ENCODE results near the gene AFMID. TPM values are rescaled to one million over a fixed set of nuclear protein-coding genes. Genes with fewer than 3 reads are reported as not detected.

Gene AFMID
- total RNA-seq, 2 donors from 2014 or later, result 17.0 to 49.7 TPM

- H3K4me3 Mint-ChIP-seq, result peak overlapping the region; percentile 75
These were observed 7.1 kb upstream of the AFMID start for GRCh38 chr17:78180083-78180482.

GRCh38 chr17:78180508-78180907 lies 6.7 kb upstream of the AFMID start:
- H3K4me1 Mint-ChIP-seq (ENCODE audit: low read depth in 2 of 2), result peaks cover 22 to 23% of the 10 kb centered on the region in 2 donors
- DNase-seq (ENCODE audit: low spot score) (no peak), ATAC-seq (no peak)
- no peaks in the 10 kb centered on the region for H3K9me3 Mint-ChIP-seq
- peak overlapping the region; percentile 60 to 90 for H3K27ac Mint-ChIP-seq
- H3K36me3 Mint-ChIP-seq, result peaks cover 7% of the 10 kb centered on the region
- no peaks in the 10 kb centered on the region for H3K27me3 Mint-ChIP-seq
- peak overlapping the region; percentile 75 for H3K4me3 Mint-ChIP-seq

More at GRCh38 chr17:78180083-78180482, 7.1 kb upstream of the AFMID start:
- H3K27me3 Mint-ChIP-seq, result no peaks in the 10 kb centered on the region
- H3K4me1 Mint-ChIP-seq (ENCODE audit: low read depth in 2 of 2), result peaks cover 20 to 22% of the 10 kb centered on the region in 2 donors
- DNase-seq (ENCODE audit: low spot score) (no peak), ATAC-seq (peak; percentile 60 to 64)
- H3K36me3 Mint-ChIP-seq, result peaks cover 7% of the 10 kb centered on the region
- no peaks in the 10 kb centered on the region for H3K9me3 Mint-ChIP-seq
- H3K27ac Mint-ChIP-seq, result peak overlapping the region; percentile 60 to 90

DNA sequence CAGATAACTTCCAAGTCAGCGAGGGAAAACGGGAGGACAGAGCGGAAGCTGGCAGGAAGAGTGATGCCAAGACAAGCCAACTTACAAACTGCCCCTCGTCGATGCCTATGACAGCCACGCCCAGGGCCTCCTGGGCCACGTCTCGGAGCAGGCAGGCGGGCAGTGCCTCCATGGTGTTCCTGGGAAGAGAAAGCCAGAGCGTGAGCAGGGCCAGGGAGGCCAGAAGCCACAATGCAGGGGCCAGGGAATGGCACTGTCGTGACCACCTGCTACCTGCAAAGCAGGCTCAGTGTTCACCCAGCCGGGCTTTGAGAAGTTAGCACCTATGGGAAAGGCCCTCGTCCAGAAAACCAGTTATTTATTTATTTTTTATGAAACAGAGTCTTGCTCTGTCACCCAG lies 4.7 kb upstream of the AFMID start:
- H3K4me3 Mint-ChIP-seq, result no peak overlapping the region
- H3K36me3 Mint-ChIP-seq, result peaks cover 7% of the 10 kb centered on the region
- H3K27me3 Mint-ChIP-seq, result no peaks in the 10 kb centered on the region
- peaks cover 23 to 24% of the 10 kb centered on the region in 2 donors for H3K4me1 Mint-ChIP-seq (ENCODE audit: low read depth in 2 of 2)
- peak overlapping the region in 1 of 2 donors; percentile 20 for H3K27ac Mint-ChIP-seq
- no peak for DNase-seq (ENCODE audit: low spot score)
- no peaks in the 10 kb centered on the region for H3K9me3 Mint-ChIP-seq
- ATAC-seq, result no peak

DNA sequence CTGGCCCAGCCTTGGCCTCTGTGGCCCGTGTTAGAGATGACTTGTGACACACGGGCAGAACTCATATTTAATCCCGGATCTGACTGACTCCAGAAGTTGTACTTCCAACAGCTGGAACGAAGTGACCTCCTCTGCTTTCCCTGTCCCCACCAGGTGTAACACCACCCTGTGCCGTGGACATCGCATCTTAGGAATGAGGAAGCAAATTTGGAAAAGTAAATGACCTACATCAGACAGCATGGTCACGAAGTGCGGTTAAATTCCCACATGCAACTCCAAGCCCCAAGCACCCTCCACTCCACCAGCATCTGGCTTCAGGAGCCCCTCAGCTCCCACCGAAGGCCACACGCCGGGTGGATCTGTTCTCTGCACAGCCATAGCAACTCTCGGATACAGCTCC lies 3.2 kb upstream of the AFMID start:
- no peak for DNase-seq (ENCODE audit: low spot score)

GRCh38 chr17:78184351-78184750 lies 2.8 kb upstream of the AFMID start:
- H3K4me3 Mint-ChIP-seq, result no peak overlapping the region
- DNase-seq (ENCODE audit: low spot score) (no peak), ATAC-seq (no peak)
- H3K9me3 Mint-ChIP-seq, result no peaks in the 10 kb centered on the region
- H3K36me3 Mint-ChIP-seq, result peaks cover 7% of the 10 kb centered on the region
- no peaks in the 10 kb centered on the region for H3K27me3 Mint-ChIP-seq
- no peak overlapping the region for H3K27ac Mint-ChIP-seq
- peaks cover 22 to 23% of the 10 kb centered on the region in 2 donors for H3K4me1 Mint-ChIP-seq (ENCODE audit: low read depth in 2 of 2)

More for the DNA sequence above, 3.2 kb upstream of the AFMID start:
- H3K27me3 Mint-ChIP-seq, result no peaks in the 10 kb centered on the region
- H3K4me3 Mint-ChIP-seq, result no peak overlapping the region
- peaks cover 23 to 24% of the 10 kb centered on the region in 2 donors for H3K4me1 Mint-ChIP-seq (ENCODE audit: low read depth in 2 of 2)
- peaks cover 7% of the 10 kb centered on the region for H3K36me3 Mint-ChIP-seq
- ATAC-seq, result no peak
- H3K27ac Mint-ChIP-seq, result no peak overlapping the region
- no peaks in the 10 kb centered on the region for H3K9me3 Mint-ChIP-seq

GRCh38 chr17:78184868-78185267 lies 2.3 kb upstream of the AFMID start:
- Mint-ChIP-seq H3K4me3 (peak overlapping the region; percentile 71), H3K27ac (no peak overlapping the region), H3K36me3 (peaks cover 7% of the 10 kb centered on the region), H3K4me1 (ENCODE audit: low read depth in 2 of 2) (peaks cover 21 to 23% of the 10 kb centered on the region in 2 donors), H3K9me3 (no peaks in the 10 kb centered on the region), H3K27me3 (no peaks in the 10 kb centered on the region)
- DNase-seq (ENCODE audit: low spot score), result no peak
- ATAC-seq, result no peak

- Mint-ChIP-seq H3K27ac (peak overlapping the region; percentile 30 to 51), H3K9me3 (no peaks in the 10 kb centered on the region), H3K4me3 (peak overlapping the region; percentile 85), H3K4me1 (ENCODE audit: low read depth in 2 of 2) (peaks cover 14% of the 10 kb centered on the region in 2 donors), H3K27me3 (no peaks in the 10 kb centered on the region), H3K36me3 (no peaks in the 10 kb centered on the region)
- DNase-seq (ENCODE audit: low spot score), result no peak
- peak in 1 of 2 donors; percentile 28 for ATAC-seq
These were observed 1.0 kb upstream of the AFMID start for GRCh38 chr17:78185981-78186691.

- DNase-seq (ENCODE audit: low spot score), result no peak
- Mint-ChIP-seq H3K4me1 (ENCODE audit: low read depth in 2 of 2) (peaks cover 4 to 8% of the 10 kb centered on the region in 2 donors), H3K9me3 (no peaks in the 10 kb centered on the region), H3K4me3 (no peak overlapping the region), H3K36me3 (no peaks in the 10 kb centered on the region), H3K27ac (no peak overlapping the region), H3K27me3 (no peaks in the 10 kb centered on the region)
- ATAC-seq, result no peak
These were observed 9.6 kb downstream of the AFMID start for GRCh38 chr17:78196716-78197115.

- Mint-ChIP-seq H3K36me3 (no peaks in the 10 kb centered on the region), H3K27ac (no peak overlapping the region), H3K4me1 (ENCODE audit: low read depth in 2 of 2) (peaks cover 4 to 8% of the 10 kb centered on the region in 2 donors), H3K9me3 (no peaks in the 10 kb centered on the region), H3K4me3 (no peak overlapping the region), H3K27me3 (no peaks in the 10 kb centered on the region)
- DNase-seq (ENCODE audit: low spot score), result no peak
- no peak for ATAC-seq
These were observed 10.1 kb downstream of the AFMID start for GRCh38 chr17:78197147-78197832.

DNA sequence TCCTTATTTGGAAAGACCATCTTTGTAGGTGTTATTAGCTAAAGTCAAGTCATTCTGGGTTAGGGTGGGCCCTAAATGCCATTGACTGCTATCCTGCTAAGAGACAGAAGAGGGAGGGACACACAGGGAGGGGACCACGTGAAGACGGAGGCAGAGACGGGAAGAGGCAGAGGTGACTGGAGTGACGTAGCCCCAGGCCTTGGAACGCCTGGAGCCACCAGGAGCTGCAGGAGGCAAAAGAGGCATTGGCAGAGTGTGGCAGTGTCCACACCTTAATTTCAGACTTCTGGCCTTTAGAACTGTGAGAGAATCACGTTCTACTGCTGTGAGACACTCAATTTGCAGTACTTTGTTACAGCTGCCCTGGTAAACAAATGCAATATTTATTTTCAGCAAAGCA lies 13.3 kb downstream of the AFMID start:
- no peak overlapping the region for H3K4me3 Mint-ChIP-seq
- H3K27ac Mint-ChIP-seq, result no peak overlapping the region
- peaks cover 4 to 8% of the 10 kb centered on the region in 2 donors for H3K4me1 Mint-ChIP-seq (ENCODE audit: low read depth in 2 of 2)
- H3K27me3 Mint-ChIP-seq, result no peaks in the 10 kb centered on the region
- DNase-seq (ENCODE audit: low spot score) (no peak), ATAC-seq (no peak)
- H3K9me3 Mint-ChIP-seq, result no peaks in the 10 kb centered on the region
- no peaks in the 10 kb centered on the region for H3K36me3 Mint-ChIP-seq

DNA sequence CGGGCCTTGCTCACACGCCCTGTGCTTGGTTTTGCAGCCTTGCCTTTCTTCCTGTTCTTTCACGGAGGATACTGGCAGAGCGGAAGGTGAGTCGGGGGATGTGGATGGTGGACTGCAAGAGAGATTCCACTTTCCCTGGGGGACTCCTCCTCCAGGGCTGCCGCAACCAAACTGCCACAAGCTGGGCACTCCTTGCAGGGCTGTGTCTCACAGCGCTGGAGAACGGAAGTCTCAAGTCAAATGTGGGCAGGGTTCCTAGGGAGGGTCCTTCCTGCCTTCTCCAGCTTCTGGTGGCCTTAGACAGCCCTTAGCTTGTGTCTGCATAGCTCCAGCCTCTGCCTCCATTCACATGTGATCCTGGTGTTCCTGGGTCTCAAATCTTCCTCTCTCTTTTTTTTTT lies 15.5 kb downstream of the AFMID start:
- H3K27me3 Mint-ChIP-seq, result no peaks in the 10 kb centered on the region
- ATAC-seq (no peak), DNase-seq (ENCODE audit: low spot score) (peak; percentile 32)
- H3K4me1 Mint-ChIP-seq (ENCODE audit: low read depth in 2 of 2), result peaks cover 4 to 8% of the 10 kb centered on the region in 2 donors
- H3K4me3 Mint-ChIP-seq, result no peak overlapping the region
- no peak overlapping the region for H3K27ac Mint-ChIP-seq
- no peaks in the 10 kb centered on the region for H3K36me3 Mint-ChIP-seq
- H3K9me3 Mint-ChIP-seq, result no peaks in the 10 kb centered on the region

DNA sequence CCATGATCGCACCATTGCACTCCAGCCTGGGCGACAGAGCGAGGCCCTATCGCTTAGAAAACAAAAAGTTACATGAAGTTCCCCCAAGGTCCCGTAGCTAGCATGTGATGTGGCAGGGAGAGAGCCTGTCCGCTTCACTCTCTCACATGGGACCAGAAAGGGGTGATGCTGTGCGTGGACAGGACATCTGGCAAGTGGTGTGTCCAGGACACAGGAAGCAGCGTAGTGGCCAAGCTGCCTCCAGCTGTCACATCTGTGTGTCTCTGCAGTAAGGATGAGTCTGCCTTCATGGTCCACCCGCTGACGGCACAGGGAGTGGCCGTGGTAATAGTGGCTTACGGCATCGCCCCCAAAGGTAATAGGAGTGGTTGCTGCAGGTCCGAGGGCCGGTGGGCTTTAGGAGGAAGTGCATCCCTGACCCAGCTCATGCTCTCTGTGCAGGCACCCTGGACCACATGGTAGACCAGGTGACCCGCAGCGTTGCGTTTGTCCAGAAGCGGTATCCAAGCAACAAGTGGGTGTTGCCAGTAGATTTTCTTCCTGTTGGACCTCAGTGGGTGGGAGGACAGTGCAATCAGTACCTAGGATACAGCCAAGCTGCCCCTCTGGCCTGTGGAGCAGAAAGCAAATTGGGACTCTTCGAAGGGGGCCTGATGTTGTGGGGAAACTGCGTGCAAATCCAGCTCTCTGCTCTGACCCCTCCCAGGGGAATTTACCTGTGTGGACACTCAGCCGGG lies 17.4 kb downstream of the AFMID start:
- DNase-seq (ENCODE audit: low spot score), result no peak
- Mint-ChIP-seq H3K9me3 (no peaks in the 10 kb centered on the region), H3K27ac (no peak overlapping the region), H3K36me3 (no peaks in the 10 kb centered on the region), H3K27me3 (no peaks in the 10 kb centered on the region), H3K4me3 (no peak overlapping the region), H3K4me1 (ENCODE audit: low read depth in 2 of 2) (no peaks in the 10 kb centered on the region)
- no peak for ATAC-seq

DNA sequence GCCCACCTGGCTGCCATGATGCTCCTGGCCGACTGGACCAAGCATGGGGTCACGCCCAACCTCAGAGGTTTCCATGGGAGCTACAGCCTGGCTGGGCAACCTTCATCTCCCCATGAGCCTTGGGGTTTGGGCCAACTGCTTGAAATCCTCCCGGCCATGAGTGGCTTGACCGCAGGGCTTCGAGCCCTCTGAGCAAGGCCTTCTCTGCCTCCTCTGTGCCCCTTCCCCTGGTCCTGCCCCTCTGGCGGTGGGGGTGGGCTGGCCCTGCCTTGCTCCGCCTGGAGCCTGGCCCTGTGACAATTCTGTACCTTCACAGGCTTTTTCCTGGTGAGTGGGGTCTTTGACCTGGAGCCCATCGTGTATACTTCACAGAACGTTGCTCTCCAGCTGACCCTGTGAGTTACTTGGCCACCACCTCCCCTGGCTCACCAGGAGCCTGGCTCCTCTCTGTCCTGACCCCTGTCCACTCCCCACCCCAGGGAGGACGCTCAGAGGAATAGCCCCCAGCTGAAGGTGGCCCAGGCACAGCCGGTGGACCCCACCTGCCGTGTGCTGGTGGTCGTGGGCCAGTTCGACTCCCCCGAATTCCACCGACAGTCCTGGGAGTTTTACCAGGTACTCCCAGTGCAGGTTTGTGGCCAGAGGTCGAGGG lies 18.1 kb downstream of the AFMID start:
- Mint-ChIP-seq H3K27me3 (no peaks in the 10 kb centered on the region), H3K4me3 (no peak overlapping the region), H3K36me3 (no peaks in the 10 kb centered on the region), H3K27ac (no peak overlapping the region), H3K4me1 (ENCODE audit: low read depth in 2 of 2) (no peaks in the 10 kb centered on the region), H3K9me3 (no peaks in the 10 kb centered on the region)
- DNase-seq (ENCODE audit: low spot score), result no peak
- peak in 1 of 2 donors; percentile 6 for ATAC-seq

All from natural killer cell treated with Interleukin-12 subunit alpha and Interleukin-12 subunit beta and Interleukin-15 and Interleukin-18, amount 100 ng/mL, for 72 hours (primary cell).